Right lobe of liver (tissue), 4 donors: ENCODE measurements around the gene FAM72B.
"Not testable (repeated sequence)": the region's sequence is repeated elsewhere in the genome, so short reads cannot be mapped to it uniquely, and the experiment has no call there.

Experiments used
- POLR2A ChIP-seq: fragments of 450-650 bp; IDR thresholded peaks from one replicate; pipeline ENCODE4 v1.6.1; 2017; ENCODE audit warnings: antibody characterized with exemption, mild to moderate bottlenecking
- TF ChIP-seq, protein P1 (sequence below), 4 donors: fragments of 200-600 bp in 3 of 4; fragments of 450-650 bp in 1 of 4; IDR thresholded peaks; one replicate each; pipeline versions ENCODE4 v1.5.1 to v1.8.0; 2016 to 2022; ENCODE audit warnings: antibody characterized with exemption in 4 of 4, mild to moderate bottlenecking in 2 of 4
- donor health status: DM: no; HTN: no; CAD: no.
- donor health status: DM: no; HTN: no; CAD: no.
- donor health status: DM: no; HTN: yes; CAD: no.

DNA sequence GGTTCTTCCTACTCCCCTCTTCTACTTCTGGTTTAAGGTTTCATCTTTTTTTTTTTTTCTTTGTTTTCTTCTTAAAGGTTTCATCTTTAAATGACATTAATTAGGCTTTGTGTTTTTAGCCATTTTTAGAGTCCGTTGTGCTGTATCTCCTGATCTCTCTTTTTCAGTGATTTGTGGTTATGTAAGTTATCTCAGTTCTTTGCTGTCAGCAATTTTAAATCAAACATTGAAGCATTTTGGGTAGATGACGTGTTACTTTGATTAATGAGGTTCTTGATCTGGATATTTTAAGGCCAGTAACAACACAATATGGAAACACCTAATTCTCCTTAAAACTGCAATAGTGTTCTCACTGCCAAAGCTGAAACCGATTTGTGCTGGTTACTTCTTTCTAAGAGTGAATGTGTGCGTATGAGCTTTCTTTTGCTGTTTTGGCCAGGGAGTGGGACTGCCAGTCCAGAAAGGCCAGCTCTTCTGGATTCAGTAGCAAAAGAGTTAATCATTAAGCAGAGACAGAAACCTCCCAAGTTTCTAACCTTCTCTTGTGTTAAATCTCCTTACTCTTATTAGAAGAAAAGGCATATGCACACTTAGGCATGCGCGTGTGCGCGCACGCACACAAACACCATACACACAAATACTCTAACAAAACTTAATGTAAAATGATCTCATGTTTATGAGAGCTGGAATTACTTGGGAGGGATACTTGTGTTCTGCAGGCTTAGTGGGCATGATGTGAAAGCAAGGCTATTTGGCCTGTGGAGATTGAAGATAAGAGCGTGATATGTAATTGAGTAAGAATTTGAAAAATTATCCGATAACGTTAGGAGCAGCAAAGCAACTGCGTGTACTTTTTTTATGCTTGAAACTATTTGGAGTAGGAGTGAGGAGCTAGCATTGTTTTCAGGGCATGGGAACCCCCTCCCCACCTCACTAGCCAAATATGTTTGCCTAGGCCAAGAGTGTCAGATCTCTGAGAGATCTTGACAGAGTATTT, 17.1 kb upstream of the FAM72B start:
- TF ChIP-seq, protein P1, sequence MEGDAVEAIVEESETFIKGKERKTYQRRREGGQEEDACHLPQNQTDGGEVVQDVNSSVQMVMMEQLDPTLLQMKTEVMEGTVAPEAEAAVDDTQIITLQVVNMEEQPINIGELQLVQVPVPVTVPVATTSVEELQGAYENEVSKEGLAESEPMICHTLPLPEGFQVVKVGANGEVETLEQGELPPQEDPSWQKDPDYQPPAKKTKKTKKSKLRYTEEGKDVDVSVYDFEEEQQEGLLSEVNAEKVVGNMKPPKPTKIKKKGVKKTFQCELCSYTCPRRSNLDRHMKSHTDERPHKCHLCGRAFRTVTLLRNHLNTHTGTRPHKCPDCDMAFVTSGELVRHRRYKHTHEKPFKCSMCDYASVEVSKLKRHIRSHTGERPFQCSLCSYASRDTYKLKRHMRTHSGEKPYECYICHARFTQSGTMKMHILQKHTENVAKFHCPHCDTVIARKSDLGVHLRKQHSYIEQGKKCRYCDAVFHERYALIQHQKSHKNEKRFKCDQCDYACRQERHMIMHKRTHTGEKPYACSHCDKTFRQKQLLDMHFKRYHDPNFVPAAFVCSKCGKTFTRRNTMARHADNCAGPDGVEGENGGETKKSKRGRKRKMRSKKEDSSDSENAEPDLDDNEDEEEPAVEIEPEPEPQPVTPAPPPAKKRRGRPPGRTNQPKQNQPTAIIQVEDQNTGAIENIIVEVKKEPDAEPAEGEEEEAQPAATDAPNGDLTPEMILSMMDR (IDR thresholded peaks at IDR 0.05), result not testable (repeated sequence)
- not testable (repeated sequence) for TF ChIP-seq POLR2A
